H1 (cell line): ENCODE data around the gene ZNF396. TPM values are rescaled to one million over a fixed set of nuclear protein-coding genes. Genes with fewer than 3 reads are reported as not detected.
A peak's percentile ranks its signal among the peaks of the same experiment; 100 is the strongest.

Experiments used
- CTCF ChIA-PET: fragments of 300-600 bp; sonication (Branson Sonifier 250); formaldehyde crosslinking; loops from one replicate; lab custom pipeline; 2021; ENCODE audit not compliant: partially characterized antibody; lab: Charles Lee
- POLR2A ChIA-PET: fragments of 300-600 bp; sonication (Branson Sonifier 250); formaldehyde crosslinking; loops from one replicate; lab custom pipeline; 2021; ENCODE audit warnings: inconsistent platforms; ENCODE audit not compliant: partially characterized antibody; lab: Charles Lee
- DNase-seq, 2 experiments: peaks; one replicate each; pipeline versions ENCODE4 v3.0.0 to v3.0.0-alpha.2; 2010 to 2022; ENCODE audit warnings: low spot score in 2 of 2, low read depth in 1 of 2, mixed read lengths in 1 of 2
- FAIRE-seq: peaks from 2 replicates; lab custom pipeline; 2011; peaks lifted over from hg19 to GRCh38; lab: Jason Lieb, UNC
- H2AFZ ChIP-seq: 2 replicates; pipeline ENCODE4 v1.8.1; 2012; ENCODE audit warnings: low read length, inconsistent platforms
- H2AK5ac ChIP-seq: 2 replicates; pipeline ENCODE4 v1.6.1; 2013; ENCODE audit warnings: low read depth, low read length
- H2BK120ac ChIP-seq: replicated peaks from 2 replicates; pipeline ENCODE3; 2013; ENCODE audit warnings: low read depth, low read length, inconsistent platforms
- H2BK12ac ChIP-seq: 2 replicates; pipeline ENCODE4 v1.6.1; 2013; ENCODE audit warnings: low read depth, low read length
- H2BK15ac ChIP-seq: 2 replicates; pipeline ENCODE4 v1.6.1; 2013; ENCODE audit warnings: low read length
- H2BK20ac ChIP-seq: 2 replicates; pipeline ENCODE4 v1.6.1; 2013; ENCODE audit warnings: low read length
- H2BK5ac ChIP-seq: 2 replicates; pipeline ENCODE4 v1.6.1; 2013; ENCODE audit warnings: low read depth, low read length
- H3K14ac ChIP-seq: 2 replicates; pipeline ENCODE4 v1.6.1; 2013; ENCODE audit warnings: inconsistent platforms; ENCODE audit not compliant: insufficient read length
- H3K18ac ChIP-seq: 2 replicates; pipeline ENCODE4 v1.6.1; 2013; ENCODE audit warnings: low read length; ENCODE audit errors: extremely low read depth
- H3K23ac ChIP-seq: 2 replicates; pipeline ENCODE4 v1.6.1; 2013; ENCODE audit warnings: inconsistent platforms; ENCODE audit not compliant: insufficient read length
- H3K23me2 ChIP-seq: 2 replicates; pipeline ENCODE4 v1.6.1; 2013; ENCODE audit warnings: low read depth, low read length
- H3K27ac ChIP-seq: 2 replicates; pipeline ENCODE4 v1.6.1; 2011; ENCODE audit warnings: low read depth, low read length, inconsistent platforms
- H3K27me3 ChIP-seq, 4 experiments: replicated peaks in 1 of 4; 1 replicate in 1 of 4; 2 replicates in 3 of 4; pipeline versions ENCODE4 v1.6.1 to v1.8.1; 2011 to 2013; ENCODE audit warnings: low read length in 3 of 4, mild to moderate bottlenecking in 3 of 4, inconsistent platforms in 2 of 4, mixed read lengths in 2 of 4, moderate library complexity in 1 of 4; ENCODE audit not compliant: control insufficient read depth in 3 of 4, insufficient read depth in 3 of 4; ENCODE audit errors: extremely low read depth in 1 of 4
- H3K36me3 ChIP-seq, 4 experiments: 2 replicates each; pipeline versions ENCODE4 v1.6.1 to v1.8.1; 2011 to 2013; ENCODE audit warnings: mild to moderate bottlenecking in 4 of 4, low read length in 3 of 4, moderate library complexity in 2 of 4, control low read depth in 1 of 4, inconsistent platforms in 1 of 4; ENCODE audit not compliant: insufficient read depth in 4 of 4, control insufficient read depth in 2 of 4
- H3K4ac ChIP-seq: replicated peaks from 2 replicates; pipeline ENCODE3; 2013; ENCODE audit warnings: low read length, low read depth, mixed read lengths, inconsistent platforms; ENCODE audit not compliant: insufficient read length
- H3K4me1 ChIP-seq, 4 experiments: replicated peaks in 1 of 4; 1 replicate in 1 of 4; 2 replicates in 3 of 4; pipeline versions ENCODE4 v1.6.1 to v1.8.1; 2011 to 2013; ENCODE audit warnings: low read length in 3 of 4, inconsistent platforms in 2 of 4, mixed read lengths in 1 of 4; ENCODE audit not compliant: insufficient read depth in 4 of 4, control insufficient read depth in 3 of 4
- H3K4me2 ChIP-seq, 2 experiments: 2 replicates each; pipeline versions ENCODE4 v1.6.1 to v1.8.1; 2011 to 2013; ENCODE audit warnings: low read depth in 2 of 2, low read length in 2 of 2, control low read depth in 1 of 2, inconsistent platforms in 1 of 2, mild to moderate bottlenecking in 1 of 2; ENCODE audit not compliant: insufficient read depth in 1 of 2
- H3K4me3 ChIP-seq, 4 experiments: fragments of 200-600, 300-600 bp in 1 of 4; sonication (generic), shearing (Covaris generic), sonication (Bioruptor Twin) in 1 of 4; 2 replicates each; pipeline versions ENCODE4 v1.5.1 to v1.8.1; 2011 to 2016; ENCODE audit warnings: low read length in 4 of 4, low read depth in 3 of 4, control low read depth in 2 of 4, inconsistent platforms in 2 of 4, mild to moderate bottlenecking in 2 of 4, mixed read lengths in 1 of 4, moderate library complexity in 1 of 4; ENCODE audit not compliant: insufficient read depth in 2 of 4; ENCODE audit errors: extremely low read depth in 1 of 4
- H3K56ac ChIP-seq: replicated peaks from 2 replicates; pipeline ENCODE3; 2013; ENCODE audit warnings: low read depth, mild to moderate bottlenecking, mixed read lengths, low read length, inconsistent platforms; ENCODE audit not compliant: insufficient read length
- H3K79me1 ChIP-seq: 2 replicates; pipeline ENCODE4 v1.6.1; 2013; ENCODE audit warnings: low read depth, low read length, control low read depth
- H3K79me2 ChIP-seq, 2 experiments: 2 replicates each; pipeline versions ENCODE4 v1.6.1 to v1.8.1; 2012 to 2013; ENCODE audit warnings: low read length in 2 of 2, mild to moderate bottlenecking in 2 of 2, inconsistent platforms in 1 of 2; ENCODE audit not compliant: insufficient read depth in 2 of 2, control insufficient read depth in 1 of 2
- H3K9ac ChIP-seq, 4 experiments: replicated peaks in 1 of 4; 1 replicate in 1 of 4; 2 replicates in 3 of 4; pipeline versions ENCODE4 v1.6.1 to v1.8.1; 2011 to 2013; ENCODE audit warnings: low read depth in 3 of 4, low read length in 3 of 4, control low read depth in 2 of 4, mild to moderate bottlenecking in 2 of 4, moderate library complexity in 2 of 4, inconsistent platforms in 1 of 4; ENCODE audit errors: extremely low read depth in 1 of 4
- H3K9me3 ChIP-seq, 2 experiments: 2 replicates each; pipeline versions ENCODE4 v1.6.1 to v1.8.1; 2012 to 2013; ENCODE audit warnings: mild to moderate bottlenecking in 2 of 2, moderate library complexity in 2 of 2, control low read depth in 1 of 2, inconsistent platforms in 1 of 2, low read depth in 1 of 2, low read length in 1 of 2, mixed read lengths in 1 of 2; ENCODE audit not compliant: insufficient read depth in 2 of 2
- H4K20me1 ChIP-seq, 2 experiments: replicated peaks in 1 of 2; 2 replicates each; pipeline versions ENCODE3 to v1.8.1; 2011 to 2013; ENCODE audit warnings: inconsistent platforms in 2 of 2, low read length in 2 of 2, mild to moderate bottlenecking in 1 of 2; ENCODE audit not compliant: insufficient read depth in 2 of 2, control insufficient read depth in 1 of 2
- H4K5ac ChIP-seq: 2 replicates; pipeline ENCODE4 v1.6.1; 2013; ENCODE audit warnings: low read length, low read depth, mixed read lengths, inconsistent platforms; ENCODE audit not compliant: insufficient read length
- H4K8ac ChIP-seq: 2 replicates; pipeline ENCODE4 v1.8.0; 2013; ENCODE audit warnings: mild to moderate bottlenecking, moderate library complexity, low read length, inconsistent platforms; ENCODE audit not compliant: insufficient read depth; ENCODE audit errors: extremely low read depth
- H4K91ac ChIP-seq: replicated peaks from 2 replicates; pipeline ENCODE3; 2013; ENCODE audit warnings: low read length, mixed read lengths, inconsistent platforms; ENCODE audit not compliant: insufficient read length
- ASH2L ChIP-seq: fragments of 200-600, 300-600 bp; sonication (generic); IDR thresholded peaks from one replicate; pipeline ENCODE4 v1.7.1; 2017; ENCODE audit warnings: low read length
- KDM1A ChIP-seq: fragments of 200-600, 300-600 bp; sonication (generic); IDR thresholded peaks from 2 replicates; pipeline ENCODE4 v1.7.1; 2016; ENCODE audit warnings: mild to moderate bottlenecking, low read length, borderline replicate concordance
- polyA plus RNA-seq, 7 experiments: library from polyadenylated mRNA; depleted of rRNA in 3 of 7; stranded (reverse) in 5 of 7; unstranded in 2 of 7; fragments of >200 nt in 5 of 7; fragments of 200-250 nt in 2 of 7; gene quantifications; 1 replicate in 5 of 7; 2 replicates in 1 of 7; 4 replicates in 1 of 7; pipeline versions ENCODE4 v1.2.1 to v1.2.3, GENCODE V29; 2011 to 2013; ENCODE audit warnings: missing spikeins in 2 of 7, mixed read lengths in 2 of 7
- total RNA-seq: library from RNA; stranded (reverse); fragmentation: NEBNext Ultra II Directional; extraction: Animal tissue kit (Norgen Biotek cat#: 25700); gene quantifications from 2 replicates; pipeline ENCODE4 v1.2.1, GENCODE V29; 2021

Gene ZNF396
- total and polyA plus RNA-seq, 2 of the 8 experiments (the other 6 are each of a cell fraction or from before 2014, with no cell fraction given), result 0.44 to 0.74 TPM

DNA sequence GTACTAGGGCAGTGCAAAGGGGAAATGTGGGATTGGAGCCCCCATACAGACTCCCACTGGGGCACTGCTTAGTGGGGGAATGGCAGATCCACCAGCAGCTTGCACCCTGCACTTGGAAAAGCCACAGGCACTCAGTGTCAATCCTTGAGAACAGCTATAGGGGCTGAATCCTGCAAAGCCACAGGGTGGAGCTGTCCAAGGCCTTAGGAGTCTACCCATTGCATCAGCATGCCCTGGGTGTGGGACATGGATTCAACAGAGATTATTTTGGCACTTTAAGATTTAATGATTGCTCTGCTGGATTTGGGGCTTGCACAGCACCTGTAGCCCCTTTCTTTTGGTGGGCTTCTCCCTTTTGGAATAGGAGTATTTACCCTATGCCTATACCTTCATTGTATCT is 24.4 kb downstream of the ZNF396 start:
- no peaks in the 10 kb centered on the region for H4K20me1 ChIP-seq
- peaks cover 0 to 4% (median 2%) of the 10 kb centered on the region in 4 experiments; a peak in 2 of 7 replicates for H3K4me1 ChIP-seq
- H2BK12ac ChIP-seq, result no peak overlapping the region
- FAIRE-seq (no peak), DNase-seq (no peak)
- no peak overlapping the region for H2BK120ac ChIP-seq
- H3K79me2 ChIP-seq, result no peaks in the 10 kb centered on the region
- H4K91ac ChIP-seq, result no peak overlapping the region
- peaks cover 22 to 23% of the 10 kb centered on the region in 2 experiments for H3K9me3 ChIP-seq
- no peak overlapping the region for H3K4me2 ChIP-seq
- no peak overlapping the region for H3K9ac ChIP-seq
- H3K18ac ChIP-seq, result no peak overlapping the region
- H4K5ac ChIP-seq, result no peak overlapping the region
- no peak overlapping the region for H2BK15ac ChIP-seq
- H2AFZ ChIP-seq, result no peak overlapping the region
- H2AK5ac ChIP-seq, result peak overlapping the region; percentile 39; the same call in 1 of the 2 replicates
- no peak overlapping the region for H2BK5ac ChIP-seq
- H3K79me1 ChIP-seq, result no peaks in the 10 kb centered on the region
- no peaks in the 10 kb centered on the region for H3K27me3 ChIP-seq
- no peak overlapping the region for H2BK20ac ChIP-seq
- no peak overlapping the region for H3K14ac ChIP-seq
- H3K4me3 ChIP-seq, result no peak overlapping the region
- no peak overlapping the region for H3K4ac ChIP-seq
- H3K56ac ChIP-seq, result no peak overlapping the region
- ChIA-PET POLR2A (no interaction called here), CTCF (interaction anchor here (1.0 to 1.2 kb wide), 2 partner anchors 87 to 125 kb away, joined by 3 to 4 read pairs; no protein-coding TSS in a partner anchor)
- H3K27ac ChIP-seq, result no peak overlapping the region
- no peaks in the 10 kb centered on the region for H3K36me3 ChIP-seq
- H4K8ac ChIP-seq, result no peak overlapping the region
- H3K23ac ChIP-seq, result no peak overlapping the region
- H3K23me2 ChIP-seq, result no peaks in the 10 kb centered on the region
- TF ChIP-seq ASH2L (no peak), KDM1A (no peak)
